GM06990 (cell line): ENCODE results near the gene PID1.

Source experiments
- DNase-seq: peaks from one replicate; pipeline ENCODE4 v3.0.0-alpha.2; 2011; ENCODE audit not compliant: insufficient read length; ENCODE audit errors: extremely low read depth
- H3K27me3 ChIP-seq: replicated peaks from 2 replicates; pipeline ENCODE4 v1.6.0; 2011; ENCODE audit warnings: low read length; ENCODE audit not compliant: control insufficient read depth, insufficient read depth
- H3K36me3 ChIP-seq: 2 replicates; pipeline ENCODE4 v1.5.1; 2011; ENCODE audit warnings: low read length; ENCODE audit not compliant: control insufficient read depth, insufficient read depth
- H3K4me3 ChIP-seq: replicated peaks from 2 replicates; pipeline ENCODE4 v1.5.1; 2011; ENCODE audit warnings: low read depth, mild to moderate bottlenecking, control low read depth, low read length
- TF ChIP-seq, protein P1 (sequence below): IDR thresholded peaks from 2 replicates; pipeline ENCODE4 v1.5.1; 2011; ENCODE audit warnings: low read length, control low read depth, mild to moderate bottlenecking, inconsistent platforms; ENCODE audit not compliant: insufficient read depth, poor library complexity, severe bottlenecking

PID1 gene

DNA sequence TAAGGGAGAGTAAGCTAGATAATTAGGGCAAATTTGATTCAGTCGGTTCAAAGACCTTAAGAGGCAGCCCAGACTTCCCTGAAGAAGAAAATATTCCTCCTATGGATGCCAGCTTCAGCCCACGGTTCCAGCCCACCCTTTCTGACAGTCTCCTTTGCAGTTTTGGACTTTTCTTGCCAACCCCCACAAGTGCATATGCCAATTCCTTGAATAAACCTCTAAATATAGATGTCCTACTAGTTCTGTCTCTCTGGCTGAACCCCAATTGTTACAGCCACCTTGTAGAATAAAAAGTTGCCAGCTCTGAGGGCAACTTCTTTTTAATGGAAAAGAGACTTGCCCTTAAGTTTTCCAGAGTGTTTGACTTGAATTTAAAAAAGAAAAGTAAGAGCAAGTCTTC, 111.7 kb downstream of the PID1 start:
- TF ChIP-seq, protein P1, sequence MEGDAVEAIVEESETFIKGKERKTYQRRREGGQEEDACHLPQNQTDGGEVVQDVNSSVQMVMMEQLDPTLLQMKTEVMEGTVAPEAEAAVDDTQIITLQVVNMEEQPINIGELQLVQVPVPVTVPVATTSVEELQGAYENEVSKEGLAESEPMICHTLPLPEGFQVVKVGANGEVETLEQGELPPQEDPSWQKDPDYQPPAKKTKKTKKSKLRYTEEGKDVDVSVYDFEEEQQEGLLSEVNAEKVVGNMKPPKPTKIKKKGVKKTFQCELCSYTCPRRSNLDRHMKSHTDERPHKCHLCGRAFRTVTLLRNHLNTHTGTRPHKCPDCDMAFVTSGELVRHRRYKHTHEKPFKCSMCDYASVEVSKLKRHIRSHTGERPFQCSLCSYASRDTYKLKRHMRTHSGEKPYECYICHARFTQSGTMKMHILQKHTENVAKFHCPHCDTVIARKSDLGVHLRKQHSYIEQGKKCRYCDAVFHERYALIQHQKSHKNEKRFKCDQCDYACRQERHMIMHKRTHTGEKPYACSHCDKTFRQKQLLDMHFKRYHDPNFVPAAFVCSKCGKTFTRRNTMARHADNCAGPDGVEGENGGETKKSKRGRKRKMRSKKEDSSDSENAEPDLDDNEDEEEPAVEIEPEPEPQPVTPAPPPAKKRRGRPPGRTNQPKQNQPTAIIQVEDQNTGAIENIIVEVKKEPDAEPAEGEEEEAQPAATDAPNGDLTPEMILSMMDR, result no peak
- no peak overlapping the region for H3K4me3 ChIP-seq
- DNase-seq, result no peak
- no peaks in the 10 kb centered on the region for H3K27me3 ChIP-seq
- no peaks in the 10 kb centered on the region for H3K36me3 ChIP-seq

DNA sequence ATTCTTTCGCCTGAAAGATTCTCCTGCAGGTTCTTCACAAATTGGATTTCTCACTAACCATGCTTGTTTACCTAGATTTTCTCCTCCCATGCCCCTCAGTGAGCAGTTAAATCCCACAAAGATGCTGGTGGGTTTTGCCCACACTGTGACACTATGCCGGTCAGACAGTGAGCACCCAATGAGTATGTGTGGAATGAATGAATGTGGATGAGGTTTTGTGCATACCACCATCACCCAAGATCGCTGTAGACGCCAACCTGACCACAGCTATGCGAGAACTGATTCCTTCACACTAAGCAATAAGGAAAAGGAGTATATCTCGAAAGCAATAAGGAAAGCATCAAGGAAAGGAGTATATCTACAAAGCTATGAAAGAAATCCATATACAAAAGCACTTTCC, 116.7 kb downstream of the PID1 start:
- Histone ChIP-seq H3K4me3 (no peak overlapping the region), H3K27me3 (no peaks in the 10 kb centered on the region), H3K36me3 (no peaks in the 10 kb centered on the region)
- DNase-seq, result no peak
- TF ChIP-seq, protein P1, result no peak

DNA sequence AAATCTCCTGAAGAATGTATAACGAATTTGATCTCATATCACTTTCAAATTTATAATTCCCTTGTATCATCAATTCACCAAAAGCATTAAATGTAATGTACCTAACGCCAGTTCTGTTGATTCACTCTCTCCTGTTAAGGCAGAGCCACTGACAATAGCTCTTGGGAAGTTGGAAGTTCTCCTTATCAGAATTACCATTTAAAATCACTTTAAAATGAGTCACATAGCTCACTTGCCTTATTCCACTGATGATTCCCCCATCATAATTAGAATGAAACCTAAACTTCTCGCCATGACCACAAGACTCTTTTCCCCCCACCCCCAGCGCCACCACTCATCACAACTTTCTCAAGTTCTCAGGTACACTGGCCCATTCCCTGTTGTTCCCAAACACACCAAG, 117.1 kb downstream of the PID1 start:
- TF ChIP-seq, protein P1, result no peak

DNA sequence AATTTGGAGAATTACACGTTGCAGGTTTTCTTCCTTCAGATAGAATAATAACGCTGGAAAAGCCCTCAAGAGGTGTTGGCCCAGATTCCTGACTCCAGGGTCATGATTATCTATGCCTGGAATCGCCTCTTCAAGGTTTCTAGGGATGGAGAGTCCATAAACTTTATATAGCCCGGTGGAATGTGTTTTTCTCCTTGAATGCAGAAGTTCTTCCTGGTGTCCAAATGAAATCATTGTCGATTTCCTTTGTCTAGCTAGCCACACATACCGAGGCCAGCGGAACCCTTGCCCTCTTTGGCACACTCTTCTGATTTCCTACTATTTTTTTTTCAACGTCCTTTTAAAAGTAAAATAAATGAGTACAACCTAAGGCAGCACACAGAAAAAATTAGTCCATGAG, 117.8 kb downstream of the PID1 start:
- no peak for DNase-seq
- TF ChIP-seq, protein P1, result no peak
- Histone ChIP-seq H3K27me3 (no peaks in the 10 kb centered on the region), H3K4me3 (no peak overlapping the region), H3K36me3 (no peaks in the 10 kb centered on the region)

More for the DNA sequence above, 117.1 kb downstream of the PID1 start:
- no peaks in the 10 kb centered on the region for H3K27me3 ChIP-seq
- no peak for DNase-seq
- H3K4me3 ChIP-seq, result no peak overlapping the region
- H3K36me3 ChIP-seq, result no peaks in the 10 kb centered on the region

DNA sequence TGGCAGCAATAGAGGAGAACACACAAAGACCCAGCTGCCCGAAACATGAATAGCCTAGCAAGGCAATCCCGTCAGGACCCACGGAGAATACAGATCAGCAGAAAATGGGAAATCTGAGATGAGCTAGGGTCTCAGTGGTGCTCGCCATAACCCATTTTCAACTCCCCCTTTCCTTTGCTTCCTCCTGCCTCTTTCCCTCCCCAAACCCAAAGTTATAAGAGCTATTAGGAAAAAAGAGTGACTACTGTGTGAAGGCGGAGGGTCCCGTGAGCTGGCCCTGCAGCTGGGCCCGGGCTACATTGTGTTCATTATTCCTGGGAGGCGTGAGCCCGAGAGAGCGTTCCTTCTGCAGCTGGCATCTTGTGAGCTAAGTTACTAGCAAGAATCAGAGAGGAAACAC, 118.4 kb downstream of the PID1 start:
- Histone ChIP-seq H3K36me3 (no peaks in the 10 kb centered on the region), H3K4me3 (no peak overlapping the region), H3K27me3 (no peaks in the 10 kb centered on the region)
- TF ChIP-seq, protein P1, result no peak
- DNase-seq, result no peak

DNA sequence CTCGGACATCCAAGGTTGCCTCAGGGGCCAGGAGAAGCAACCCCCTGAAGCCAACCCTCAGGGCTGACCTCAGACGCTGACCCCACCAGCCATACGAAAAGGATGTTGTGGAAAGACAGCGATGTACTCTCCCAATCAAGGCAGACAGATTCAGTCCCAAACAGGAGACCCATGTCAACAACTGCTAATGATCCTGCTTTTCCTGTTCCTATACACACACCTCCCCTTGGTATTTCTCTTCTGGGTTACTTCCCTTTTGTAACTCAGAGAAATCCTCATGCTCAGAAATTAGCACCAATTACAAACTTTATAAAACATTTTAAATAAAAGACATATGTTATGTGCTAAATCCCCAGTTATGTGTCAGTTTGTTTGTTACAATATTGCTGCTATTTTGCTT, 120.8 kb downstream of the PID1 start:
- Histone ChIP-seq H3K4me3 (no peak overlapping the region), H3K27me3 (no peaks in the 10 kb centered on the region), H3K36me3 (no peaks in the 10 kb centered on the region)
- no peak for DNase-seq
- TF ChIP-seq, protein P1, result no peak
